Astrocyte of the cerebellum (primary cell): ENCODE results near the gene TMED10.

ENCODE experiments used
- DNase-seq: peaks from one replicate; pipeline ENCODE4 v3.0.0-alpha.2; 2011; ENCODE audit warnings: low read depth
- H3K4me3 ChIP-seq: 2 replicates; pipeline ENCODE4 v1.5.1; 2011; ENCODE audit warnings: mild to moderate bottlenecking, low read depth, low read length, moderate library complexity
- CTCF ChIP-seq: IDR thresholded peaks from 2 replicates; pipeline ENCODE4 v1.5.1; 2012; ENCODE audit warnings: low read length, low read depth, moderate library complexity, mild to moderate bottlenecking; ENCODE audit errors: missing control alignments
- in situ Hi-C: cut with HindIII; loops from 2 replicates; pipeline ENCODE4 v1.10.0; 2017; ENCODE audit warnings: low sequenced_read_pairs

TMED10 gene

GRCh38 chr14:75198291-75198933, 22.0 kb upstream of the TMED10 start:
- in situ Hi-C loops: no loop called here
- H3K4me3 ChIP-seq: no peak overlapping the region
- TF ChIP-seq CTCF: no peak
- DNase-seq: no peak

- in situ Hi-C loops: no loop called here
- TF ChIP-seq CTCF: no peak
- no peak overlapping the region for H3K4me3 ChIP-seq
- no peak for DNase-seq
These were observed 20.9 kb upstream of the TMED10 start for GRCh38 chr14:75197338-75197737.

GRCh38 chr14:75196468-75196867, 20.1 kb upstream of the TMED10 start:
- no peak for DNase-seq
- H3K4me3 ChIP-seq: no peak overlapping the region
- in situ Hi-C loops: no loop called here
- no peak for TF ChIP-seq CTCF

- no peak for DNase-seq
- no peak overlapping the region for H3K4me3 ChIP-seq
- in situ Hi-C loops: no loop called here
- TF ChIP-seq CTCF: no peak
These were observed 19.7 kb upstream of the TMED10 start for GRCh38 chr14:75196064-75196463.

GRCh38 chr14:75191100-75191499, 14.7 kb upstream of the TMED10 start:
- DNase-seq: no peak
- no peak for TF ChIP-seq CTCF
- in situ Hi-C loops: no loop called here
- no peak overlapping the region for H3K4me3 ChIP-seq

GRCh38 chr14:75190023-75190422, 13.6 kb upstream of the TMED10 start:
- no peak overlapping the region for H3K4me3 ChIP-seq
- DNase-seq: no peak
- in situ Hi-C loops: no loop called here
- no peak for TF ChIP-seq CTCF
